ENCODE results near the gene CEACAM1.
"Not testable (repeated sequence)": the region's sequence is repeated elsewhere in the genome, so short reads cannot be mapped to it uniquely, and the experiment has no call there.

The CEACAM1 gene

DNA sequence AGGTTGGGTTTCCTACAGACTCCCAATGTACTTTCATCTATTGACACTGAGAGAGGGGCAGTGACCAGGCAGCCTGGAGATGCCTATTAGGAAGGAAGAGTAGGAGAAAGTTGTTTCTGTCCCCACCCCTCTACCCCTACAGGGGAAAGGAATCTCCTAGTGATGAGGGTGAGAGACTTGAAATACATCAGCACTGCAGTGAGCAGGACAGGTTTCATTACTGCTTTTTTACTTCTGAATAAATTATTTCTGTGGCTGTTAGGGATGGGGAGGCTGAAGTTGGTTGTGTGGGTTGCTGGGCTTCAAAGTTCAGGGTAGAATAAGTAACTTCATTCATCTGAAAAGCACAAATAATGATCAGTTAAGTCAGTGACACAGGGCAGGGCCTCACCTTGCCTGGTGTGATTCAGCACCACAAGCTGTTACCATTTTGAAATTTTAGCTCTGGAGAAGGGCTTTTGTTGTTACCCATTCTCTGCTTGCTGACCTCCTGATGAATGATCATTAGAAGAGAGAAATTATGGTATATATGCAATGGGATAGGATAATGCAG is 19.3 kb downstream of the CEACAM1 start:
- no peak for DNase-seq

DNA sequence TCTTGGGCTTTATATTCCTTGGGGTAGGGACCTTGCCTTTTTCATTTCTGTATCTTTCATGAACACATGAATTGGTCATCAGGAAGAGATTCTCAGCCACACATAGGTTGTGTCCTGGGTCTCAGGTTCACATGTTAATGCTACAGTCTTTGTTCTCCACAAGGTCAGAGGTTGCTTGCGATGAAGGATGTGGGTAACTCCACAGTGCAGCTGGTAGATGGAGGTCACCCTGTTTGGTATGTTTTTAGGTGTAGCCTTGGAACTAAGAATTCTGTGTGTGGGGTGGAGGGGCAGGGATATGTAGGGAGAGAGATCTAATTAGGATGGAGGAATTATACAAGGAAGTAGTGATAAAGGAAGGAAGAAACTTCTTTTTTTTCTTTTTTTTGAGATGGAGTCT is 23.2 kb downstream of the CEACAM1 start:
- no peak for DNase-seq

DNA sequence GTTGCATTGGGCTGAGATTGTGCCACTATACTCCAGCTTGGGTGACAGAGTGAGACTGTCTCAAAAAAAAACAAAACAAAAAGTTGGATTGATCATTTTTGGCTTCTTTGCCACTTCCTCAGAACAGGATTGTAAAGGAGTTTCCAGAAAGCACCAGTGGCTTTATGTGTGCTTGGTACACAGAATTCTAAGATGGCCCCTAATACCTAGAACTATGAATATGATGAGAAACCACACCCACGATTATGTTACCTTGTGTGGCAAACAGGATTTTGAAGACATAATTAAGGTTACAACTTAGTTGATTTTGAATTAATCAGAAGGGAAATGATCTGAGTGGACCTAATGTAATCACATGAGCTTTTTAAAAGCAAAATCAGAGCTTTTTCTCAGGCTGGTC is 26.5 kb downstream of the CEACAM1 start:
- no peak for DNase-seq

DNA sequence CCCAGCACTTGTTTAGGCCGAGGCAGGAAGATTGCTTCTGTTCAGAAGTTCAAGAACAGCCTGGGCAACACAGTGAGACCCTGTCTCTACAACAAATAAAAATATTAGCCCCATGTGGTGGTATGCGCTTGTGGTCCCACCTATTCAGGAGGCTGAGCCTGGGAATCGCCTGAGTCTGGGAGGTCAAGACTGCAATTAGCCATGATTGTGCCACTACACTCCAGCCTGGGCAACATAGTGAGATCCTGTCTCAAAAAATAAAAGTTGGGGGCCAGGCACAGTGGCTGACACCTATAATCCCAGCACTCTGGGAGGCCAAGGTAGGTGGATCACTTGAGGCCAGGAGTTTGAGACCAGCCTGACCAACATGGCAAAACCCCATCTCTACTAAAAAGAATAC is 27.0 kb downstream of the CEACAM1 start:
- DNase-seq: not testable (repeated sequence)

DNA sequence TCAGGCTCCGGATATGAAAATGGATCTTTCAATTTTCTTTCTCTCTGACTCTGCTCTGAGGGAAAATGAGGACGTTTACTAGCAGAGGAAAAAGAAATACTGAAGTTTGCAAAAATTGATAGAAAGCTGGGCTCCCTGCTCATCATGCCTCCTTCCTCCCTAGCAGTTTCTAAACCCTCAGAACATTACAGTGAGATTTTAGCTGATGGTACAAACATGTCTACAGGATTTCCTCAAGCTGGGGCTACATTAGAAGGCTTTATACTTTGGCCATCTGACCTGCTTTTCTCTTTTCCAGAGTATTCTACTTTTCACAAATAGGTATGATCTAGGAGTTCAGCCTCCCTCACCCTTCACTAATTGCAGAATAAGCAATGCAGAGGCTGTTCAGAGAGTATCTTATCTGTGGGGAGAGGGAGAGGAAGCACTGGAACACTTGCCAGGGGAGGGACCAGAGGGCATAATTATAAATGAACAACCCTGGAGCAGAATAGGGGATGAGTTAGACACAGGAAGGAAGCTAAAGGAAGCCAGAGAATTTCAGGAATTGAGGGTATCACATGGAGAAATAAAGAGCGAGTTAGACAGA is 30.0 kb downstream of the CEACAM1 start:
- DNase-seq: no peak

DNA sequence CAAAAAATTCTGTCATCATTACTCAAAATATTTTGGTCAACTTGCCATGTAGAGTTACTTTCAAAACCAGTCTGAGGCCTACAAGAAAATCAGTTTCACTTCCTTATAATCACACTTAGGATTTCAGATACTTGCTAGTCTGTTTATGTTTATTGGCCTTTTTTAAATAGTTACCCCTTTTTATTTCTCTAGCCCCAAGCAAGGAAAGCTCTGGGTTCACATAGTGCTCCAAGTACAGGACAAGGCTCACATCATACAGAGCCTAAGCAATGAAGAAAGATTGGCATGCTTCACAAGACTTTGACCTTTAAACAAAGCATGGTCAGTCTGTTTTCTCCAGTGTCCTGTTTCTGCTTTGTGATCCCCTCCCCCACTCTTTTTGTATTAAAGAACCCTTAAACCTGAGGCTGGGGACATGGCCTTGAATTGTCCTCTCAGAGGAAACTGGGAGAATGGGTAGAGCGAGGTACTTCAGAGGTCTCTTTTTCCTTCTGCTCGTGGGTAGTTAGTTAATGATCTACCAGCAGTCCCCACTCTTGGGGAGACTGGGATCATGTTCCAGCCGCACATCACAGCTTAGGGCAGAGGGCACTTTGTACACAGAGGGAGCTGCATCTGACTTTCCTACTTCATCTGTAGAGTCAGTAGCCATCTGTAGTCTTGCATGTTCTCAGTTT is 30.7 kb downstream of the CEACAM1 start:
- peak; percentile 87 for DNase-seq

DNA sequence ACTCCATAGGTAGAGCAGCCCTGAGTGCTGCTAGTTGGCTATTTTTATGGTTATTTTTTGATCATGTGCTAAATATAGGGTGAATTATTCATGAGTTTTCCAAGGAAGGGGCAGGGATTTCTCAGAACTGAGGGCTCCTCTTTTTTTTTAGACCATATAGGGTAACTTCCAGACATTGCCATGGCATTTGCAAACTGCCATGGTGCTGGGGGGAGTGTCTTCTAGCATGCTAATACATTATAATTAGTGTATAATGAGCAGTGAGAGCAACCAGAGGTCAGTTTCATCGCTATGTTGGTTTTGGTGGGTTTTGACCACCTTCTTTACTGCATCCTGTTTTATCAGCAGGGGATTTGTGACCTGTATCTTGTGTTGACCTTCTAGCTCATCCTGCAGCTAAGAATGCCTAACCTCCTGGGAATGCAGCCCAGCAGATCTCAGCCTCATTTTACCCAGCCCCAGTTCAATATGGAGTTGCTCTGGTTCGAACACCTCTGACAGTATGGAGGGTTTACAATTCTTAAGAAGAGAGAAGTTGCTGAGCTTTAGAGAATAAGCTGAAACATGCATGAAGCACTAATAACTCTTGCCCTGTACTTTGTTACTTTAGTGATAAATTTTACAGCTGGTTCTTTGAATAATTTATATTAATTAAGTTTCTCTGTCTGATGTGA is 31.7 kb downstream of the CEACAM1 start:
- DNase-seq: peak; percentile 47

DNA sequence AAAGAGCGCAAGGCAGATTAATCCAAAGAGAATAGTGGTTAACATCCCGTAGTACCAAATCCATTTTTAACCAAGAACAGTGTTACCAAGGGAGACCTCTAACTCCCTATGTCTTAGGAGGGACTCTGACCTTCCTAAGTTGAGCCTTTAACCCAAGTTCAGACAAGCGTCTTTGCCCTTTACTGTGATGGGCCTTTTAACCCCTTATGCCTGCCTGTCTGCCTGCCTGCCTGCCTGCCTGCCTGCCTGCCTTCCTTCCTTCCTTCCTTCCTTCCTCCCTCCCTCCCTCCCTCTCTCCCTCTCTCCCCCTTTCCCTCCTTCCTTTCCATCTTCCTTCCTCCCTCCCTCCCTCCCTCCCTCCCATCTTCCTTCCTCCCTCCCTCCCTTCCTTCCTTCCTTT is 32.6 kb downstream of the CEACAM1 start:
- DNase-seq: no peak

DNA sequence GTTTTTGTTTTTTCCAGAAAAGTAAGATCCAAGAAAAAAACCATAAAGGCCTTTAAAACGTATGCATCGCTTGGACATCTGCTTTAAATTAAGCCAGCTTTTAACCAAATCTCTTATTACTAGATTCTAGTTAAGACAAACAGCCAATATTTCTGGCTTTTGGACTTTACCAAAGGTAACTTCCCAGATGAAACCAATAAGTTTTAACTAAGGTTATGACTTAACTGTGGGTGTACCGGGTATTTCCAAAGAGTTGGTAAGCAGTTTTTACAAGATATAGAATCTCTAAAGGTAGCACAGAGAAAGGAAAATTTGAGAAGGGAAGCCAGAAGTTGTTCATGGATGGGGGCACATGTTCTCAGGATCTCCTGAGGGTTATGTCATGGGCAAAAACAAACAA is 34.0 kb downstream of the CEACAM1 start:
- no peak for DNase-seq

DNA sequence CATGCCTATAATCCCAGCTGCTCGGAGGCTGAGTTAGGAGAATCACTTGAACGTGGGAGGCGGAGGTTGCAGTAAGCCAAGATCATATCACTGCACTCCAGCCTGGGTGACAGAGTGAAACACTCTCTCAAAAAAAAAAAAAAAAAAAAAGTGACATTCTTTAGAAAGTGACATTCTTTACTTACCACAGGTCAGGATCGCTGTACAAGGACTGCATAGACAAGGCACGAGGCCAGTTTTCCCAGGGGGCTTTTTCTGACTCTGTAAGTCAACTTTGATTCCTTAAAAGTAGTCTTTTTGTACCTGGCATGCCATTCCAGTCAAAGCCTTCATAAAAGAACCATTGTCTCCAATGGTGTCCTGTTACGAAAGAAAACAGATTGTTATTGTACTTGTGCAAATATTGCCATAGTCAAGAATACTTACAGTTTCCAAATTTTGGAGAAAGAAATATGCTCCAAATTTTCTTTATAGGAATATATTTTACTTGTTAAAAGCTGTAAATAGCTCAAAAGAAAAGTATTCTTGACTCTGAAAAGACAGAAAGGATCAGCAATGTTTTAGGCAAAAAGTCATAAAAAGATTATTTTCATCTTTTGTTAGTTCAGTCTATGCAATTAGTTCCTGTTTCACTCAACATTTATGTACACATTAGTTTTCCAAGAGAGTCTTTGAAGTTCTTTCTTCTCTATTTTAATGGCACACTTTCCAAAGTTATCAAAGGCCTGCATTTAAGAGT is 39.3 kb downstream of the CEACAM1 start:
- DNase-seq: peak; percentile 14

DNA sequence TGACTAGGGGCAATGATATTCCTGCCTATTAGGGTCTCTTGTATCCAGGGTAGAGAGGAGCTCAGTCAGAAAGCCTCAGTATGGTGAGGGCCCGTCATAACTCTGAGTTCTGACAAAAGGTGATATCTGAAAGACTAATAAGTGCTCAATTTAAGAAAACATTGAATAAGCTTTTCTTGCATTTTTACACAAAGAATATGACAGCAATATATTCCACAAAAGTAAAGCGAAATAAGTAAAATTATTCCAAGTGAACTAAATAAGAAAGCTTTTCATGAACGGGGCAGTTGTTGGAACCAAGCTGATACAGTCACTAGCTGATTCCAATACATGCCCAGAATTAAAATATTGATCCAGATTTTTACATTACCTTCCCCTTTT is 40.5 kb downstream of the CEACAM1 start:
- no peak for DNase-seq

DNA sequence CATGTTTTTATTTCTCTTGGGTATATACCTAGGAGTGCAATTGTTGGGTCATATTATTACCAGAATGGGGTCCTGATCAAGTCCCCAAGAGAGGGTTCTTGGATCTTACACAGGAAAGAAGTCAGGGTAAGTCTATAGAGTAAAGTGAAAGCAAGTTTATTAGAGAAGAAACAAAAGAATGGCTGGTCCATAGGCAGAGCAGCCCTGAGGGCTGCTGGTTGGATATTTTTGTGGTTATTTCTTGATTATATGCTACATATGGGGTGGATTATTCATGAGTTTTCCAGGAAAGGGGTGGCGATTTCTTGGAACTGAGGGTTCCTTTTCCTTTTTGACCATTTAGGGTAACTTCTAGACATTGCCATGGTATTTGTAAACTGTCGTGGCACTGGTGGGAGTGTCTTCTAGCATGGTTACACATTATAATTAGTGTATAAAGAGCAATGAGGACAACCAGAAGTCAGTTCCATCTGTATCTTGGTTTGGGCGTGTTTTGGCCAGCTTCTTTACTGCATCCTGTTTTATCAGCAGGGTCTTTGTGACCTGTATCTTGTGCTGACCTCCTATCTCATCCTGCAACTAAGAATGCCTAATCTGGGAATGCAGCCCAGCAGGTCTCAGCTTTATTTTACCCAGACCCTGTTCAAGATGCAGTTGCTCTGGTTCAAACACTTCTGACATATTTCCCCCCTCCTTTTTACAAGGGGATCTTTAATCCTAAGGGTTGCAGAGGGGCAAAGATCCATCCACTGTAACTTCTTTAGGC is 41.1 kb downstream of the CEACAM1 start:
- DNase-seq: peak; percentile 60

DNA sequence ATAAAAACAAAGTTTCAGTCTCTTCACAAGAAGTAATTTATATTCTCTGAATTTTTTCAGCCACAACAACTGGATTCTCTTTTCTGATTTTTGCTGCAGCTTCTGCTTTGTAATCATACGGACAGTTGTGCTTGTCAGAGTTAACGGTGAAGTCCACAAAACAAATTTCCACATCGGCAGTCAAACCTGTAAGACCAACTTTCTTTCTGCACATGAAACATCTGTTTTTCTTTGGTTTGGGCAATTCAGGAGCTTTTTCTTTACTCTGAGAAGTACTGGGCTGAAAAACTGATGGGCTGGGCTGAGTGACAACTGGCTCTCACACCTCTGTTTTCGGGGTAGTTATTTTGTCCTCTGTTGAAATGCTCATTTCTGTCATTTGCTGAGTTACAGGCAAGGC is 43.2 kb downstream of the CEACAM1 start:
- DNase-seq: not testable (repeated sequence)

DNA sequence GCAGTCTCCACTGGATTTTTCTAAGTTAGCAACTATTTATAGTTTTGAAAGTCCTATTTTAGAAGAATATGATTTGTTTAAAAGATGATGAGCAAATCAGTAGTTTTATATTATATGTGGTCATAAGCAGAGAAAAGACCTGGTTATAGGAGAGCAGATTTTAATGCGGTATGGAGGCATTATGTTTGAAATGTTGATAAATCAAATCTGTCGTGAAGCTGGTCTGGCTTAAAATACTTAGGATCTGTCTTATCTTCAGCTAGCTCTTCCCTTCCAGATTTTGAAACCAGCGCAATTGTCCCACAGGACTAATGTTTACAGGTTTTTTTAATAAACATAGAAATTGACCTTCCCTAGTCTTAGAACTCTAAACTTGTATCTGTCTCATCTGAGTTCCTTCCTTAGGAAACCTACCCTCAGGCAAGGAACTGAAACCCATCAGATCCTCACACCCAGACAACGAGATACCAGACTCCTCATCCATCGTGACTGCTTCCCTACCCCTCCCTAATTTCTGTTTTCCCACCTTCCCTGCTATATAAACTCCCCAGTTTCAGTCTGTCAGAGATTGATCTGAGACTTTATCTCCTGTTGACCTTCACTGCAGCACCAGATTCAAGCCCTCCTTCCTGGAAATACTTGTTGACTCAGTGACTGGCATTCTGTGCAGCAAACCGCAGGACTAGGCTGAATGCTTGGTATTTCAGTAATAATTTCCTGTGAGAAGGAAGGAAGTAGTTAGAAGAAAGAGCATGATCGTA is 47.8 kb downstream of the CEACAM1 start:
- peak; percentile 80 for DNase-seq

DNA sequence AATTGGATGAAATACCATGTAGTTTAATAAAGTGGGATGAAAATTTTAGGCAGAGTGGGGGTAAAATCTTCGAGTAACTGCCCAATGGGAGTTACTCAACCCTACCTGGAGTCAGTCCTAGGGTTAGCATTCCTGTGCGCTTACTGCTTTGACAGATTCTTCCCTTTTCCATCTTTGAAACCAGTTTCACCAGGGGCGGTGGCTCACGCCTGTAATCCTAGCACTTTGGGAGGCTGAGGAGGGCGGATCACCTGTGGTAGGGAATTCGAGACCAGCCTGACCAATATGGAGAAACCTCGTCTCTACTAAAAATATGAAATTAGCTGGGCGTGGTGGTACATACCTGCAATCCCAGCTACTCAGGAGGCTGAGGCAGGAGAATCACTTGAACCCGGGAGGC is 48.5 kb downstream of the CEACAM1 start:
- no peak for DNase-seq

DNA sequence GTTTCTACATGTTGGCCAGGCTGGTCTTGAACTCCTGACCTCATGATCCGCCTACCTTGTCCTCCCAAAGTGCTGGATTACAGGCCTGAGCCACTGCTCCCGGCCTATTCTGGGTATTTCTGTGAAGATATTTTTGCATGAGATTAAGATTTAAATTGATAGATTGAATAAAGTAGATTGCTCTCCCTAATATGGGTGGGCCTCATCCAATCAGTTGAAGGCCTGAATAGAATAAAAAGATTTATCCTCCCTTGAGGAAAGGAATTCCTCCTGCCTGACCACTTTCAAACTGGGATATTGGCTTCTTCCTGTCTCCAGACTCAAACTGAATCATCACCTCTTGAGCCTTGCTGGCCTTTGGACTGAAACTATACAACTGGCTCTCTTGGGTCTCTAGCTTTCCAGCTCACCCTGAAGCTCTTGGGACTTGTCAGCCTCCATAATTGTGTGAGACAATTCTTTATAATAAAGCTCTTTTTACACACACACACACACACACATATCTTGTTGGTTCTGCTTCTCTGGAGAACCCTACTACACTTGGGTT is 49.4 kb downstream of the CEACAM1 start:
- no peak for DNase-seq

DNA sequence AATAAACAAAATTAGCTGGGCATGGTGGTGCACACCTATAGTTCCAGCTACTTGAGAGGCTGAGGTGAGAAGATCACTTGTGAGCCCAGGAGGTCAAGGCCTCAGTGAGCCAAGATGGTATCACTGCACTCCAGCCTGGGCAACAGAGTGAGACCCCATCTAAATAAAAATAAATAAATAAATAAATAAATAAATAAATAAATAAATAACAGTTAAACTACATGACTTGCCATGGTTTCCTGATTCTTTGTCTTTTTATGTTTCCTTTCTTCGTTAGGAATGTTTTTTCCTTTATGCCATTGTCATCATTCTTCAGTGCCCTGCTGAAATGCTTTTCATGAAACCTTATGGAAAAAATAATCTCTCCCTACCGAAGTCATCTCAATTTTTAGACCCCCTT is 50.3 kb downstream of the CEACAM1 start:
- DNase-seq: no peak

DNA sequence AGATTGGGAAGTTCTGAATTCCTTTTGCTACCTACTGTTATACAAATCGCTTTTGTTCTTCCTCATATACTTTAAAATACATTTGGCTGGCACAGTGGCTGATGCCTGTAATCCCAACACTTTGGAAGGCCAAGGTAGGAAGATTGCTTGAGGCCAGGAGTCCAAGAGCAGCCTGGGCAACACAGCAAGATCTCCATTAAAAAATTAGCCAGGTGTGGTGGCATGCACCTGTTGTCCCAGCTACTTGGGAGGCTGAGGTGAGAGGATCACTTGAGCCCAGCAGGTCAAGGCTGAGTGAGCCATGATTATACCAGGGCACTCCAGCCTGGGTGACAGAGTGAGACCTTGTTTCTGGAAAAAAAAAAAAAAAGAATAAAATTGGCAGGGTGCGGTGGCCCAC is 51.2 kb downstream of the CEACAM1 start:
- no peak for DNase-seq

DNA sequence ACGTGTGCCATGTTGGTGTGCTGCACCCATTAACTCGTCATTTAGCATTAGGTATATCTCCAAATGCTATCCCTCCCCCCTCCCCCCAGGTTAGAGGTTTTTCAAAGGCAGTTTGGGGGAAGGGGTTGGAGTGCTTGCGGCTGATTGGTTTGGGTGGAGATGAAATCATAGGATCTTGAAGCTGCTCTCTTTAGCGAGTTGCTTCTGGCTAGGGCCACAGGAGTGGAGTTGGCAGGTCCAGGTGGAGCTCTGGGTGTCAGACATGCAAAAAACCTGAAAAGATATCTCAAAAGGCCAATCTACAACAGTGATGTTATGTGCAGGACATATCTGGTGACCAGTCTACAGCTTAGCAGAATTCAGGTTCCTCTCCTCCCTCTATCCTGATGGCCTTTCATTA is 52.9 kb downstream of the CEACAM1 start:
- no peak for DNase-seq

DNA sequence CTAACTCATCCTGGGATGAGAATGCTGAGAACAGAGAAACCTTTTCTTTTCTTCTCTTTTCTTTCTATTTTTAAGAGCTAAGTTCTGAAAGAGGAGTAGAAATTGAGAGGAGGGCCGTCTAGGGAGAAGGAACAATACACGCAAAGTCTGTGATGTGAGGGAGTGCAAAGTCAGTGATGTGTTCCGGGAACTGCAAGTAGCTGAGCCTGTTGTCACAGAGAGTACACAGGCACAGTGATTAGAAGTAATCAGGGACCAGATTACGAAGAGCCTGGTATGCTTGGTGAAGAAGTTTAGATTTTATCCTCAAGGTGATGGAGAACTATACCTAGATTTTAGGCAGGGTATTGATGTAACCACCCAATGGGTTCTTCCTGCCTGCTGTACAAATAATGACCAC is 53.5 kb downstream of the CEACAM1 start:
- no peak for DNase-seq

DNA sequence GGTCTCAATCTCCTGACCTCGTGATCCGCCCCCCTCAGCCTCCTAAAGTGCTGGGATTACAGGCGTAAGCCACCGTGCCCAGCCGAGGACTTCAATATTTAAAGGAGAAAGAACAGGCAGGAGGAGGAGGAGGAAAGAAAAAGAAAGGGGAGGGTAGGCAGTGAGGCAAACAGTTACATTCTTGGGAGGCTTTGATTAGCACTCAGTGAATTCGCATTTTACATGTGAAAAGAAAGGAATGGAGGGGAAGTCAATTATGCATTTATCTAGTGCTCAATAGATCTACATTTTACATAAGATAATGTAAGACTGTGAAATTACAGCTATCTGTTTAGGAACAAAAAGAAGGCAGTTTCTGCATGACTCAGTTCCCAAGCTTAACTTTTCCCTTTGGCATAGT is 54.6 kb downstream of the CEACAM1 start:
- no peak for DNase-seq
